ENCODE data around the gene GRHPR. TPM values are rescaled to one million over a fixed set of nuclear protein-coding genes. Genes with fewer than 3 reads are reported as not detected.

The GRHPR gene
- total and polyA plus RNA-seq, 2 of the 4 experiments (the other 2 are of a cell fraction): 182 to 191 TPM

DNA sequence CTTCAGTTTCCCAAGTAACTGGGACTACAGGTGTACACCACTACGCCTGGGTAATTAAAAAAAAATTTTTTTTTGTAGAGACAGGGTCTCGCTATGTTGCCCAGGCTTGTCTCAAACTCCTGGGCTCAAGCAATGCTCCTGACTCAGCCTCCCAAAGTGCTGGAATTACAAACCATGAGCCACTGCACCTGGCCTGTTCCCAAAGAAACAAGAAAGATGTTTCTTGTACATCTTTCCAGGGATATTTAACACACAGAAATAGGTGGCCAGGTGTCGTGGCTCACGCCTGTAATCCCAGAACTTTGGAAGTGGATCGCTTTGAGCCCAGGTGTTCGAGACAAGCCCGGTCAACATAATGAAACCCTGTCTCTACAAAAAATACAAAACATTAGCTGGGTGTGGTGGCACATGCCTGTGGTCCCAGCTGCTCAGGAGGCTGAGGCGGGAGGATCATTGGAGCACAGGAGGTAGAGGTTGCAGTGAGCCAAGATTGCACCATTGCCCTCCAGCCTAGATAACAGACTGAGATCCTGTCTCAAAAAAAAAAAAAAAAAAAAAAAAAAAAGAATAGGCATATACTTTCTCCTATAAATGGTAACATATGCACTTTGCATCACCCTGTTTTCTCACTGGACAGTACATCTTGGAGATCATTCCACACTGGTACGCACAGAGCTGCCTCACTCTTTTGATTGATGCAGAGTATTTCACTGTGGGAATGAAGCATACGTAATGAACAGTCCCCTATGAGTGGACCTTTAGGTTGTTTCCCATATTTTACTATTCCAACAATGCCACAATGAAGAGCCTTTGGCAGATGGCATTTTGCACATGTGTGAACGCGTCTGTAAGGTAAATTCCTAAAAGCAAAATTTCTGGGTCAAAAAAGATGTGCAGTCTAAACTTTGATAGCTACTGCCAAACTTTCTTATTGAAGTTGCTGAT, 2.0 kb upstream of the GRHPR start:
- Histone ChIP-seq H2AFZ (replicated peaks; ENCODE audit: low read length, poor library complexity) (no peak overlapping the region), H2BK15ac (ENCODE audit: low read depth, low read length) (no peak overlapping the region), H3K14ac (replicated peaks; ENCODE audit: low read depth, low read length) (no peak overlapping the region), H3K27me3 (ENCODE audit: control insufficient read depth, insufficient read depth, low read length) (no peaks in the 10 kb centered on the region), H4K5ac (ENCODE audit: low read depth, low read length) (no peak overlapping the region), H2AK5ac (ENCODE audit: low read depth, low read length) (no peak overlapping the region), H3K27ac (ENCODE audit: insufficient read depth, low read length) (no peak overlapping the region), H3K9me3 (ENCODE audit: control insufficient read depth, insufficient read depth, low read length) (no peaks in the 10 kb centered on the region), H3K36me3 (ENCODE audit: control insufficient read depth, insufficient read depth, low read length) (peaks cover 2% of the 10 kb centered on the region; the same call in 1 of the 2 replicates), H3K79me1 (ENCODE audit: low read depth in 1 of 2, low read length in 2 of 2) (peaks cover 10 to 33% of the 10 kb centered on the region in 2 experiments), H4K20me1 (ENCODE audit: insufficient read depth, low read length) (peaks cover 22% of the 10 kb centered on the region), H3K4me2 (ENCODE audit: low read depth, low read length) (no peak overlapping the region), H4K8ac (ENCODE audit: low read depth in 2 of 2, low read length in 2 of 2) (no peak overlapping the region), H3K56ac (ENCODE audit: extremely low read depth, insufficient read depth, low read length) (no peak overlapping the region), H3K23ac (ENCODE audit: low read depth, low read length) (no peak overlapping the region), H3K4ac (ENCODE audit: low read depth, low read length) (no peak overlapping the region), H2BK120ac (ENCODE audit: low read depth, low read length) (no peak overlapping the region), H3K9me1 (ENCODE audit: insufficient read depth, low read length) (peaks cover 16% of the 10 kb centered on the region), H4K91ac (ENCODE audit: insufficient read depth, low read depth, low read length) (no peak overlapping the region), H2AK9ac (replicated peaks; ENCODE audit: low read depth, low read length, poor library complexity) (no peak overlapping the region), H2BK20ac (ENCODE audit: low read depth, low read length) (no peak overlapping the region), H2BK5ac (ENCODE audit: low read depth, low read length, poor library complexity, severe bottlenecking) (no peak overlapping the region), H3K18ac (ENCODE audit: low read depth, low read length) (no peak overlapping the region), H3K9ac (ENCODE audit: low read depth, low read length) (no peak overlapping the region), H3K4me3 (ENCODE audit: insufficient read depth, low read depth, low read length) (no peak overlapping the region), H3K4me1 (ENCODE audit: control insufficient read depth, insufficient read depth, low read length) (peaks cover 9% of the 10 kb centered on the region)
- in situ Hi-C loops (cut with MboI; ENCODE audit: low sequenced_read_pairs) (no loop called here), intact Hi-C loops (cut with micrococcal nuclease) (no loop called here), dilution Hi-C loops (cut with HindIII; ENCODE audit: low sequenced_read_pairs, unreplicated experiment) (no loop called here)
- no TSS peak for BruUV-seq (replicated peaks)
- ChIA-PET POLR2A (ENCODE audit: unreplicated experiment) (no interaction called here), CTCF (no interaction called here)
- ATAC-seq (ENCODE audit: low read depth): no peak
- WGBS, 2 experiments (ENCODE audit: extremely low coverage in 2 of 2, insufficient read length in 1 of 2): 100% methylated on average over 1 of the region's 12 CpGs; no CpG with 5 or more reads in 1 of the 2 experiments
- DNase-seq: no peak
- TF ChIP-seq, protein P1, sequence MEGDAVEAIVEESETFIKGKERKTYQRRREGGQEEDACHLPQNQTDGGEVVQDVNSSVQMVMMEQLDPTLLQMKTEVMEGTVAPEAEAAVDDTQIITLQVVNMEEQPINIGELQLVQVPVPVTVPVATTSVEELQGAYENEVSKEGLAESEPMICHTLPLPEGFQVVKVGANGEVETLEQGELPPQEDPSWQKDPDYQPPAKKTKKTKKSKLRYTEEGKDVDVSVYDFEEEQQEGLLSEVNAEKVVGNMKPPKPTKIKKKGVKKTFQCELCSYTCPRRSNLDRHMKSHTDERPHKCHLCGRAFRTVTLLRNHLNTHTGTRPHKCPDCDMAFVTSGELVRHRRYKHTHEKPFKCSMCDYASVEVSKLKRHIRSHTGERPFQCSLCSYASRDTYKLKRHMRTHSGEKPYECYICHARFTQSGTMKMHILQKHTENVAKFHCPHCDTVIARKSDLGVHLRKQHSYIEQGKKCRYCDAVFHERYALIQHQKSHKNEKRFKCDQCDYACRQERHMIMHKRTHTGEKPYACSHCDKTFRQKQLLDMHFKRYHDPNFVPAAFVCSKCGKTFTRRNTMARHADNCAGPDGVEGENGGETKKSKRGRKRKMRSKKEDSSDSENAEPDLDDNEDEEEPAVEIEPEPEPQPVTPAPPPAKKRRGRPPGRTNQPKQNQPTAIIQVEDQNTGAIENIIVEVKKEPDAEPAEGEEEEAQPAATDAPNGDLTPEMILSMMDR (conservative IDR thresholded peaks at IDR 0.05; ENCODE audit: low read depth, low read length): no peak
- TF ChIP-seq MAFK (IDR thresholded peaks at IDR 0.05; ENCODE audit: low read depth, low read length) (no peak), RFX5 (IDR thresholded peaks at IDR 0.05; ENCODE audit: low read depth, low read length) (no peak), CHD1 (IDR thresholded peaks at IDR 0.05; ENCODE audit: low read depth, low read length) (no peak), CEBPB (IDR thresholded peaks at IDR 0.05; ENCODE audit: low read depth, low read length) (no peak), SMC3 (IDR thresholded peaks at IDR 0.05; ENCODE audit: low read depth, low read length) (no peak)
